OCI-M2 (cell line): ENCODE measurements around the gene NEK2.
"Not testable (repeated sequence)": the region's sequence is repeated elsewhere in the genome, so short reads cannot be mapped to it uniquely, and the experiment has no call there.

Experiments used
- DNase-seq: peaks from one replicate; lab custom pipeline; 2025; ENCODE audit not compliant: unreplicated experiment; lab: John Stamatoyannopoulos, UW

The NEK2 gene

GRCh38 chr1:211695135-211695816, 19.9 kb upstream of the NEK2 start:
- no peak for DNase-seq

DNA sequence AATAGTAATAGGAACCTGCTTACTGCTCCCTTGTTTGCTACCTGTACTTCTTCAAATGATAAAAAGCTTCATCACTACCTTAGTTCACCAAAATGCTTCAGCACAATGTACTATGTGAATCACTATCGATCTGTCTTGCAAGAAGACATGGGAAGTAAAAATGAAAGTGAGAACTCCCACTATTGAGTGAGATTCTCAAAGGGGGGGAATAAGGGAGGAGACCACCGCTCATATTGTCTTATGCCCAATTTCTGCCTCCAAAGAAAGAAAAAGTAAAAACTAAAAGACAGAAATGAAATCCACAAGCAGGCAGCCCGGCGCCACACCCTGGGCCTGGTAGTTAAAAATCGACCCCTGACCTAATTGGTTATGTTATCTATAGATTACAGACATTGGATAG, 18.5 kb upstream of the NEK2 start:
- DNase-seq = not testable (repeated sequence)

- no peak for DNase-seq
Measured at GRCh38 chr1:211688421-211688820, 13.0 kb upstream of the NEK2 start.

- no peak for DNase-seq
Measured at GRCh38 chr1:211687462-211688215, 12.2 kb upstream of the NEK2 start.

DNA sequence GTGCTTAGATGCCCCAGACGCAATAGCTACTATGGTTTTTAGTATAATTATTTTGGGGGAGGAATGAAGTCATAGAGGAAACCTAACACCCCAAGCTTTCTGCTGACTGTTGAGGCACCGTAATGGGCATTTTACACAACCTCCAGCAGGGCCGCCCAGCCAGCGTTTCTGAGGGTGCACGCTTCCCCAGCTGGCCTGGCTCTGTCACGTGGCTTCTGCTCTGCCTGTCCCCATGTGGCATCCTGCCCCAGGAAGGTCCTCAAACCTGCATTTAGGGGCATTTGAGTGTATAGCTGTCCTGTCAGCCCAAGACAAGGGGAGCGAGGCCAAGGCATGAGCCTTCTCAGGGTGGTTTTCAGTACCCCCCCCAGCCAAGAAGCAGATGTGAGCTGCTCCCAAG, 10.4 kb upstream of the NEK2 start:
- no peak for DNase-seq

DNA sequence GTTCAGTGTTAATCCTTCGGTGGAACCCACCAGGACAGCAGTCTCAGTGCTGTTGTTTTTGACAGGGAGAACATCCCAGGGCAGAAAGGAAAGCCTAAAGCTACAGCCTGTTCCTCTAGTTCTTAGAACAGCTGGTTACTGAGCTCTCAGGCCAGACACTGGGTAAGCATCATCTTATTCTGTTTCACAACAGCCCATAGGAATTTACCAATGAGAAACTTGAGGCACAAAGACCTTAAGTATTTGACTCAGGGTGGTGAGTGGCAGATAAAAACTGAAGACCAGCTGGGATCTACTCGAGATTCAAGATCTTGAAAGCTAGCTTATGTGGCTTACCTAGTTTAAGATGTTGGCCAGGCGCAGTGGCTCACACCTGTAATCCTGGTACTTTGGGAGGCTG, 9.4 kb upstream of the NEK2 start:
- no peak for DNase-seq

GRCh38 chr1:211684331-211684730, 8.9 kb upstream of the NEK2 start:
- DNase-seq = no peak

GRCh38 chr1:211683396-211684297, 8.2 kb upstream of the NEK2 start:
- no peak for DNase-seq

DNA sequence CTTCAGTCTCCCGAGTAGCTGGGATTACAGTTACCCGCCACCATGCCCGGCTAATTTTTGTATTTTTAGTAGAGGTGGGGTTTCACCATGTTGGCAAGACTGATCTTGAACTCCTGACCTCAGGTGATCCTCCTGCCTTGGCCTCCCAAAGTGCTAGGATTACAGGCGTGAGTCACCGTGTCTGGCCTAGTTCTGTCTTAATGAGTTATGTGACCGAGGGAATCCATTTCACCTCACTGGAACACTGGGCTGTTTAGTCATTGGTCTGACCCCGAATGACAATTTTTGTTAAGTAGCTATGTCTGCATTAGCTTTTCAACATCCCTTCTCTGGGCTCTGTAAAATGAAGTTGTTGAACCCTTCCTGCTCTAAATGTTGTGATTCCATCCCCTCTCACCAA, 6.8 kb upstream of the NEK2 start:
- DNase-seq = not testable (repeated sequence)

DNA sequence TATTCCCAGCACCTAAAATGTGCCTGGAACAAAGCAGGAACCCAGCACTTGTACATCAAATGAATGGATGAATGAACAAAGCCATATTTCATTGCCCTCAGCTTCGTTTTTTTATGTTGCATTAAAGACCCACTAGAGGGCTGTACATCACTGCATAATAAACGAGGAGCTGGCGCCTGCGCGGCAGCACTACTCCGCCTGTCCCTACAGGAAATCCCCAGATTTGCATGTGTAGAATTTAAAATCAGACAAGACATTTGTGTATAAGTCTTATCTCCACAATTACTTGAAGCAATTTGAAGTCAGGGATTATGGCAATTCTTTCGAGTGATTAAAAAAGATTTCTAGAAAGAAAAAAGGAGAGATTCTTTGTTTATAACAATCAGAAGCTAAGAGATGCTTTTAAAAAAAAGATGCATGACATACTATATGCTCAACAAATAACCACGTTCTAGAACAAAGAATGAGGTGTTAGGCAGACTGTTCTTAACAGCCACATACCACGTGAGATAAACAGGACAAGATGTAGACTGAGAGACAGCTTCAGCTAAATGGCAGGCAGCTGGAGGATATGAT, 5.4 kb upstream of the NEK2 start:
- peak; percentile 34 for DNase-seq

- no peak for DNase-seq
Measured at GRCh38 chr1:211677659-211678058, 2.2 kb upstream of the NEK2 start.

- no peak for DNase-seq
Measured at GRCh38 chr1:211676761-211677160, 1.3 kb upstream of the NEK2 start.

DNA sequence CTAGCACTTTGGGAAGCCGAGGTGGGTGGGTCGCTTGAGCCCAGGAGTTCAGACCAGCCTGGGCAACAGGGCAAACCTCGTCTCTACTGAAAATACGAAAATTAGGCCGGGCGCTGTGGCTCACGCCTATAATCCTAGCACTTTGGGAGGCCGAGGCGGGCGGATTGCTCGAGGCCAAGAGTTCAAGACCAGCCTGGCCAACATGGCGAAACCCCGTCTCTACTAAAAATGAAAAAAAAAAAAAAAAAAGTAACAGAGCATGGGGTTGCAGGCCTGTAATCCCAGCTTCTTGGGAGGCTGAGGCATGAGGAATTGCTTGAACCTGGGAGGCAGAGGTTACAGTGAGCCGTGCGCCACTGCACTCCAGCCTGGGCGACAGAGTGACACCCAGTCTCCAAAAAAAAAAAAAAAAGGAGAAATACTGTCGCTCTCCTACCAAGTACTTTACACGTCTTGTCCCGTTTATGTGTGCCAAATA, 724 bp upstream of the NEK2 start:
- DNase-seq = no peak

- DNase-seq = no peak
Measured at GRCh38 chr1:211667065-211667617, 8.3 kb downstream of the NEK2 start.

DNA sequence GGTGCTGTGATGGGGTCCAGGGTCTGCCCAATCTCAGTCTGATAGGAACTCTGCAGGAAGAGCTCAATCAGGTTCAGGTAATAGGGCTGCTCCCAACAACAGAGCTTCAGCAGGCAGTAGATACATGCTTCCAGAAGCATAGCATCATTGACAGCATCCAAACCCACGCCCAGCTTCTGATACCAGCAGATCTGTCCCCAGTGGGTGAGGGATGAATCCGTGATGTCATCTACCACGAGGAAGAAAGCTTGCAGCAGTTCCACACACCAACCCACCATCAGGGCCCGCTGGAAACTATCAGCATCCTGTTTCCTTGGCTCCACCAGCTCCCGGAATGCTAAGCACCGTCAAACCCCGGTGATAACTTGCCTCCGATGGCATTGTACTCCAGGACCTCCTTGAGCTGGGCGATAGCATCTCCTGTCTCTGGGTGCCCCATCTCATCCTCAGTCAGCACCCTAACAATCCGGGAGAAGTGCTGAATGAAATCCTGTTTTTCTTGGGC, 14.7 kb downstream of the NEK2 start:
- no peak for DNase-seq

DNA sequence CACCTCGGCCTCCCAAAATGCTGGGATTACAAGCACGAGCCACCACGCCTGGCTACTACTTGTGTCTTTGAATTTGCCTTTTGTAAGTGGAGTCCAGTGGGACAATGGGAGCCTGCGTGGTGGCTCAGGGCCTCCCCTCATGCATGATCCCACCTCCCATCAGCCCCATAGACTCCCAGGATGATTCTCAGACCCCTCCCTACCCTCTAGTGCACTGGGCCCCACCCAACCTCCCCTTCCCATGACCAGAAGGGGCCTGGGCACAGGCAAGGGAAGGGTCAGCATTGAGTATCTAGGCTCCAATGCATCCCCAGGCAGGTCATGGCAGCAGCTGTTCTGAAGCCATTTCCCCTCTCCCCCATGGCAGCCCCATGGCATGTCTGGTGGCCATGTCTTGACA, 18.7 kb downstream of the NEK2 start:
- no peak for DNase-seq

DNA sequence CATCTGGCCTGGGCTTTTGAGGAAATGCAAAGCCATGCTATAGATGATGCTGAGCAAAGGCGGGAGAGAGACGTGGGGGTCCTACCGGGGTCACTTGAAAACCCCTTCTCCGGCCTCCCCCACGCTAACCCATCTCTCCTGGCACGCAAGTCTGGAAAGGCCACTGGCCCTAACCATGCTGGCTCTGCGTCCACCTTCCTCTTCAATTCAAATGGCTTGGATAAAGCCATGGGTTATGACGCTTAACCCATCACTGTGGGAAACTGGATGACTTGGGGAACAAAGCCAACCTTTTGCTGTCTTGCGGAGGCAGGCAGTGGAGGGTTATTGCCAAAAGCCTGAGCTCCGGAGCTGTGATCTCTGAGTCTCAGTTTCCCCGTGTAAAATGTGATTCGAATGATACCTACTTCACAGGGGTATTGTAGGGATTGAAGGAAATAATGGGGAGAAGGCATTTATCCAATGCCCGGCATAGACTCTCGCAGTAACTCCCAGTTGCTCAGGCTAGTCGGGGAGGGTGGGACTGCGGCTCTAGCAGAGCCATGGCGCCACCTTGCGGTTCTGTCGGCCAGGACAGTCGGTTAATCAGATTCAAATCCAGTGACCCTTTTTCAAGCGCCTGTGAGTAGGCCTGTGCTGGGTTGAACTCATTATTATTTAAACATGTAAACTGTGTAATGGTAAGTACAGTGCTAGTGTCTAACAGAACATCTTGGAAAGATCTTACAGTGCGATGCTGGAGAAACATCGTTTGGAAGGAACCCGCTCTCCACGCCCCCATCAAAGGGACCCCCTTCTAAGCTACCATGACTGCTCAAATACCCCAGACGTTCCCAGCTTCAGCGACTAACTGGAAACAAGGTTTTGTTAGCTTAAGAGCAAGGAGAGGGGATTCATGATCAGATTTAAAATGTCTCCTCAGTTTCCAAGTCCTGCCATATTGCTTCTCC, 20.3 kb downstream of the NEK2 start:
- peak; percentile 15 for DNase-seq

GRCh38 chr1:211653959-211654496, 21.4 kb downstream of the NEK2 start:
- no peak for DNase-seq

DNA sequence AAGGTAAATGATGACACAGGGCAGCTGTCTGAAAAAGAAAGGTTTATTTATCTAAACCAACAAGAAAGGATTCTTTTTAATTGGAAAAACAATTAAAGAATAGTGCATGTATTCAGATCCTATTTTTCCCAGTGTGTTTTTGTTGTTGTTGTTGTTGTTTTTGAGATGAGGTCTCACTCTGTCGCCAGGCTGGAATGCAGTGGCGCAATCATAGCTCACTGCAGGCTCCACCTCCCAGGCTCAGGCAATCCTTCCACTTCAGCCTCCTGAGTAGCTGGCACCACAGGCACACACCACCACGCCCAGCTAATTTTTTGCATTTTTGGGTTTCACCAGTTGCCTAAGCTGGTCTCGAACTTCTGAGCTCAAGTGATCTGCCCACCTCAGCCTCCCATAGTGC, 22.1 kb downstream of the NEK2 start:
- no peak for DNase-seq
